ENCODE data around the gene NR3C1.

DNA sequence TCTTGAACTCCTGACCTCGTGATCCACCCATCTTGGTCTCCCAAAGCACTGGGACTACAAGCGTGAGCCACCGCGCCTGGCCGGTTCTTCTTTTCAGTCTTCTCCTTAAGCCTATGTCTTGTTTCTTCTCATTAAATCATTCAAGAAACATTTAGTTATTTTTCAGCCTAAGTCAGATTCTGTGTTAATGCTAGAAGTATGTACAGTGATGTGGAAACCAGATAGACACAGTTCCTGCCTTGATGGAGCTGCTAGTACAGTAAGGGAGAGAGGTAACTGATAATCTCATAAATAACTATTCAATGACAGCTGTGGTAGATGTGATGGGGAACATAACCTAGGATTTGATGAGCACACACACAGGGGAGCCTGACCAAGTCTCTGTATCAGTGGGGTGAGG is 46.3 kb upstream of the NR3C1 start:
- TF ChIP-seq, protein P1, sequence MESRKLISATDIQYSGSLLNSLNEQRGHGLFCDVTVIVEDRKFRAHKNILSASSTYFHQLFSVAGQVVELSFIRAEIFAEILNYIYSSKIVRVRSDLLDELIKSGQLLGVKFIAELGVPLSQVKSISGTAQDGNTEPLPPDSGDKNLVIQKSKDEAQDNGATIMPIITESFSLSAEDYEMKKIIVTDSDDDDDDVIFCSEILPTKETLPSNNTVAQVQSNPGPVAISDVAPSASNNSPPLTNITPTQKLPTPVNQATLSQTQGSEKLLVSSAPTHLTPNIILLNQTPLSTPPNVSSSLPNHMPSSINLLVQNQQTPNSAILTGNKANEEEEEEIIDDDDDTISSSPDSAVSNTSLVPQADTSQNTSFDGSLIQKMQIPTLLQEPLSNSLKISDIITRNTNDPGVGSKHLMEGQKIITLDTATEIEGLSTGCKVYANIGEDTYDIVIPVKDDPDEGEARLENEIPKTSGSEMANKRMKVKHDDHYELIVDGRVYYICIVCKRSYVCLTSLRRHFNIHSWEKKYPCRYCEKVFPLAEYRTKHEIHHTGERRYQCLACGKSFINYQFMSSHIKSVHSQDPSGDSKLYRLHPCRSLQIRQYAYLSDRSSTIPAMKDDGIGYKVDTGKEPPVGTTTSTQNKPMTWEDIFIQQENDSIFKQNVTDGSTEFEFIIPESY (CRISPR knock-in tag; IDR thresholded peaks at IDR 0.05), result no peak
- no peak for TF ChIP-seq SMARCC2 (IDR thresholded peaks at IDR 0.05)

Measured in HepG2 (cell line).